GM12878 (cell line): Measurements from ENCODE around the gene PMS1.

Experiments used
- ATF2 ChIP-seq: IDR thresholded peaks from 2 replicates; pipeline ENCODE4 v1.6.1; 2012; ENCODE audit warnings: low read length, inconsistent platforms
- CTCF ChIP-seq, 3 experiments: IDR thresholded peaks in 2 of 3; conservative IDR thresholded peaks in 1 of 3; 2 replicates each; pipeline ENCODE4 v1.5.1; 2011; ENCODE audit warnings: low read depth in 3 of 3, low read length in 3 of 3, mild to moderate bottlenecking in 3 of 3, control low read depth in 2 of 3, moderate library complexity in 2 of 3, inconsistent platforms in 1 of 3, mixed read lengths in 1 of 3; ENCODE audit not compliant: control insufficient read depth in 2 of 3, insufficient read depth in 1 of 3; ENCODE audit errors: extremely low read depth in 1 of 3
- EP300 ChIP-seq, 2 experiments: fragments of 150-350 bp in 1 of 2; IDR thresholded peaks; 2 replicates each; pipeline ENCODE4 v1.6.1; 2011 to 2012; ENCODE audit warnings: low read depth in 2 of 2, low read length in 2 of 2, borderline replicate concordance in 1 of 2, improper control_type of control experiment in 1 of 2, inconsistent platforms in 1 of 2; ENCODE audit not compliant: control insufficient read depth in 1 of 2
- NFIC ChIP-seq: IDR thresholded peaks from 2 replicates; pipeline ENCODE4 v1.6.1; 2012; ENCODE audit warnings: low read depth, mild to moderate bottlenecking, inconsistent platforms, low read length, moderate library complexity
- POLR2A ChIP-seq: IDR thresholded peaks from 2 replicates; pipeline ENCODE4 v1.6.1; 2011; ENCODE audit warnings: low read depth, mild to moderate bottlenecking, low read length
- RCOR1 ChIP-seq: conservative IDR thresholded peaks from 2 replicates; pipeline ENCODE4 v1.6.1; 2012; ENCODE audit warnings: low read depth, low read length, improper control_type of control experiment
- RFX5 ChIP-seq: IDR thresholded peaks from 2 replicates; pipeline ENCODE4 v1.6.1; 2011; ENCODE audit warnings: low read depth, low read length, improper control_type of control experiment

- no peak for TF ChIP-seq RCOR1
- no peak for TF ChIP-seq EP300 (IDR thresholded peaks at IDR 0.05; ENCODE audit: borderline replicate concordance in 1 of 2, control insufficient read depth in 1 of 2, low read depth in 2 of 2, low read length in 2 of 2)
- no peak for TF ChIP-seq CTCF (IDR thresholded peaks at IDR 0.05 in 2 of 3, conservative IDR thresholded peaks at IDR 0.05 in 1 of 3; ENCODE audit: control insufficient read depth in 2 of 3, extremely low read depth in 1 of 3, insufficient read depth in 1 of 3, low read depth in 3 of 3, low read length in 3 of 3)
- TF ChIP-seq ATF2 = no peak
- no peak for TF ChIP-seq NFIC
- TF ChIP-seq POLR2A = no peak
- no peak for TF ChIP-seq RFX5
These were observed 14.7 kb downstream of the PMS1 start for GRCh38 chr2:189799030-189799331.
